Uterus (tissue), 4 donors: ENCODE results near the gene RNF151. TPM values are rescaled to one million over a fixed set of nuclear protein-coding genes. Genes with fewer than 3 reads are reported as not detected.

Source experiments
- DNase-seq, 2 donors: peaks; one replicate each; pipeline ENCODE4 v3.0.0-alpha.2; 2019 to 2020
- H3K27ac ChIP-seq, 2 donors: fragments of 200-600 bp; sonication (generic); 1 replicate in 1 of 2; 2 replicates in 1 of 2; pipeline ENCODE4 v1.5.1; 2016 to 2018
- H3K27me3 ChIP-seq, 2 donors: fragments of 200-600 bp; sonication (generic); one replicate each; pipeline ENCODE4 v1.5.1; 2018 to 2019; ENCODE audit warnings: control low read depth in 1 of 2
- H3K36me3 ChIP-seq, 2 donors: fragments of 200-600 bp; sonication (generic); one replicate each; pipeline ENCODE4 v1.5.1; 2019; ENCODE audit warnings: control low read depth in 1 of 2
- H3K4me1 ChIP-seq, 2 donors: fragments of 200-600 bp; sonication (generic); one replicate each; pipeline ENCODE4 v1.5.1; 2018 to 2019; ENCODE audit warnings: control low read depth in 1 of 2
- H3K4me3 ChIP-seq, 2 donors: fragments of 200-600 bp; sonication (generic); 1 replicate in 1 of 2; 2 replicates in 1 of 2; pipeline ENCODE4 v1.5.1; 2018 to 2019; ENCODE audit warnings: mild to moderate bottlenecking in 1 of 2
- H3K9me3 ChIP-seq, 2 donors: fragments of 200-600 bp; sonication (generic); one replicate each; pipeline ENCODE4 v1.5.1; 2019; ENCODE audit warnings: control low read depth in 1 of 2
- POLR2A ChIP-seq, 2 donors: fragments of 450-650 bp; IDR thresholded peaks; one replicate each; pipeline ENCODE4 v1.6.1; 2016; ENCODE audit warnings: antibody characterized with exemption in 2 of 2, mild to moderate bottlenecking in 1 of 2, moderate library complexity in 1 of 2
- intact Hi-C: fragments of 100-400 bp; cut with DNase I; formaldehyde crosslinking; loops from one replicate; pipeline ENCODE4 v1.15.1; 2023; ENCODE audit warnings: low total_unique reads
- total RNA-seq, 4 donors: library from RNA; depleted of rRNA in 3 of 4; stranded (reverse); fragments of >200 nt in 3 of 4; gene quantifications; one replicate each; pipeline versions ENCODE4 v1.1.0 to v1.2.4, GENCODE V29; 2014 to 2023
- TF ChIP-seq, protein P1 (sequence below), 4 experiments: fragments of 200-600 bp in 2 of 4; fragments of 450-650 bp in 2 of 4; sonication (generic) in 2 of 4; IDR thresholded peaks; one replicate each; pipeline ENCODE4 v1.5.1; 2016 to 2019; ENCODE audit warnings: antibody characterized with exemption in 4 of 4, mild to moderate bottlenecking in 2 of 4, moderate library complexity in 1 of 4
- donor health status: DM: yes; HTN: yes; CAD: no.

The RNF151 gene
- total RNA-seq, 4 donors from 2014 or later = not detected

DNA sequence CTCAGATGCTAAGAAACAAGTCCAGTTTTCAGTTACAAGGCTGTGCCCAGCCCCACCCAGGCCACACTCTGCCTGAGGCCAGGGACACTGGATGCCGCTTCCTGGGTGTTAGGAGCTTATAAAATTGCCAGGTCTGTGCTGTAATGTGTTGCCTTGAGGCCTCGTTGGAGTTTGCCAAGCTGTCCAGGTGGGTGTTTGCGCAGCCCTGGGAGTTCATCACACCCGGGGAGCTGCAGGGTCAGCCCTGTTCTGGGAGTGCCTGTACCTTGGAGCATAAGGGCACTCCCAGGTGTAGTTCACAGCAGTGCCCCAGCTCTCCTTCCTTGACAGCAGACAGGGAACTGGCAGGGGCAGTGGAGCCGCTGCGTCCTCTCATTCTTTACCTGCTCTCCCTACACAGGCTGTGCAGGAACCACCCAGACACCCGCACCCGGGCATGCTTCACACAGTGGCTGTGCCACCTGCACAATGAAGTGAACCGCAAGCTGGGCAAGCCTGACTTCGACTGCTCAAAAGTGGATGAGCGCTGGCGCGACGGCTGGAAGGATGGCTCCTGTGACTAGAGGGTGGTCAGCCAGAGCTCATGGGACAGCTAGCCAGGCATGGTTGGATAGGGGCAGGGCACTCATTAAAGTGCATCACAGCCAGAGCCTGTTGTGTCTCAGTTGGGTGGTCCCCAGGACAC is 19.0 kb downstream of the RNF151 start:
- H3K4me3 ChIP-seq = no peak overlapping the region
- no peak overlapping the region for H3K27ac ChIP-seq
- H3K27me3 ChIP-seq = peaks cover 7 to 15% of the 10 kb centered on the region in 2 donors
- no peaks in the 10 kb centered on the region for H3K9me3 ChIP-seq
- DNase-seq = no peak
- intact Hi-C loops = no loop called here
- peaks cover 0 to 18% of the 10 kb centered on the region in 2 donors for H3K4me1 ChIP-seq
- TF ChIP-seq, protein P1, sequence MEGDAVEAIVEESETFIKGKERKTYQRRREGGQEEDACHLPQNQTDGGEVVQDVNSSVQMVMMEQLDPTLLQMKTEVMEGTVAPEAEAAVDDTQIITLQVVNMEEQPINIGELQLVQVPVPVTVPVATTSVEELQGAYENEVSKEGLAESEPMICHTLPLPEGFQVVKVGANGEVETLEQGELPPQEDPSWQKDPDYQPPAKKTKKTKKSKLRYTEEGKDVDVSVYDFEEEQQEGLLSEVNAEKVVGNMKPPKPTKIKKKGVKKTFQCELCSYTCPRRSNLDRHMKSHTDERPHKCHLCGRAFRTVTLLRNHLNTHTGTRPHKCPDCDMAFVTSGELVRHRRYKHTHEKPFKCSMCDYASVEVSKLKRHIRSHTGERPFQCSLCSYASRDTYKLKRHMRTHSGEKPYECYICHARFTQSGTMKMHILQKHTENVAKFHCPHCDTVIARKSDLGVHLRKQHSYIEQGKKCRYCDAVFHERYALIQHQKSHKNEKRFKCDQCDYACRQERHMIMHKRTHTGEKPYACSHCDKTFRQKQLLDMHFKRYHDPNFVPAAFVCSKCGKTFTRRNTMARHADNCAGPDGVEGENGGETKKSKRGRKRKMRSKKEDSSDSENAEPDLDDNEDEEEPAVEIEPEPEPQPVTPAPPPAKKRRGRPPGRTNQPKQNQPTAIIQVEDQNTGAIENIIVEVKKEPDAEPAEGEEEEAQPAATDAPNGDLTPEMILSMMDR (IDR thresholded peaks at IDR 0.05) = no peak
- TF ChIP-seq POLR2A (IDR thresholded peaks at IDR 0.05) = no peak
- H3K36me3 ChIP-seq = no peaks in the 10 kb centered on the region

- TF ChIP-seq, protein P1 (IDR thresholded peaks at IDR 0.05) = no peak
- TF ChIP-seq POLR2A (IDR thresholded peaks at IDR 0.05) = no peak
- no peaks in the 10 kb centered on the region for H3K9me3 ChIP-seq
- H3K4me3 ChIP-seq = no peak overlapping the region
- no peaks in the 10 kb centered on the region for H3K36me3 ChIP-seq
- H3K27me3 ChIP-seq = peaks cover 18 to 20% of the 10 kb centered on the region in 2 donors
- H3K4me1 ChIP-seq = peaks cover 0 to 24% of the 10 kb centered on the region in 2 donors
- DNase-seq = no peak
- intact Hi-C loops = no loop called here
- H3K27ac ChIP-seq = no peak overlapping the region
Measured at GRCh38 chr16:1987198-1987597, 20.5 kb downstream of the RNF151 start.

DNA sequence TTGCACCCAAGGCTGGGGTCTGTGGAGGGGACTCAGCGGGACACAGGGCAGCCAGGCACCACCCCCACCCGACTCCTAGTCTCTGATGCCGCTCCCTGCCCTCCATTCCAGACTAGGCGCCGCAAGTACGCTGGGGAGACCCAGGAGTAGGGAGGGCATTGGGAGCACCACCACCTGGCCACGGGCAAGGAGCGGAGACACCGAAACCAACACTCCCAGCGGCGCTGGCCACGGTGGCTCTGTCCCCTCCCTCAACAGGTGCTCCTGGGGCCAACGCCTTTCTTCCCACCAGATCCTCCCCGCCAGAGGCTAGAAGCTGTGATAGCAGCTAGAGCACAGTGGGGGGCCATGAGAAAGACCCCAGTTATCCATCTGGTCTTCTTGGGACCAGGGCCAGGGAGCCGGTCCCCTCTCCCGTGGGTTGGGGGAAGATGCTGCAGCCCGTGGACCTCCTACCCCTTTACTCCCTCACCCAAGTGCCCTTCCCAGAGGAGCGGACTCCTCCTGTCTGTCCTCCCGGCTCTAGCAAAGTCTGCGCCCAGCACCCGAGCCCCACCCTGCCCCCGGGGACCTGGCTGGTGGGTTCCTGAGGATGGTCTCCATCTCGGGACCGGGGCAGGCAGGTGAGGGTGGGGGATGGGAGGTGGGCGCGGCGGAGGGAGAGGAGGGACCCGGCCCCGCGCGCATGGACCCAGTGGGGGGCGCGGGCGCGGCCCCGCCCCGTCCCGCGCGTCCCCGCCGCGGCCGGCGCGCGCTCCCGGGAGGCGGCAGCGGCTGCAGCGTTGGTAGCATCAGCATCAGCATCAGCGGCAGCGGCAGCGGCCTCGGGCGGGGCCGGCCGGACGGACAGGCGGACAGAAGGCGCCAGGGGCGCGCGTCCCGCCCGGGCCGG is 22.8 kb downstream of the RNF151 start, which contains the start of gene SYNGR3:
Gene SYNGR3 (plus strand): TSS at position 762 of the 892 bp plus-strand sequence. CDS start 133 bp downstream, outside the sequence.
- no peak within 1 kb of the TSS for H3K4me3 ChIP-seq

DNA sequence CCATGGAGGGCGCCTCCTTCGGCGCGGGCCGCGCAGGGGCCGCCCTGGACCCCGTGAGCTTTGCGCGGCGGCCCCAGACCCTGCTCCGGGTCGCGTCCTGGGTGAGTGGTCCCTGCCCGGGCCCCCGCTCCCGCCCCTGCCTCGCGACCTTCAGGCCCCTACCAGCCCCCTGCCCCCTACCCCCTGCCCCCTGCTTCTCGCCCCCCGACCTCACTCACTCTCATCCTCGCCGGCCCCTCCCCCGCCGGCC is 23.4 kb downstream of the RNF151 start:
- intact Hi-C loops = no loop called here
- TF ChIP-seq, protein P1 (IDR thresholded peaks at IDR 0.05) = no peak
- no peak for TF ChIP-seq POLR2A (IDR thresholded peaks at IDR 0.05)
- Histone ChIP-seq H3K36me3 (no peaks in the 10 kb centered on the region), H3K4me3 (no peak overlapping the region), H3K4me1 (peaks cover 0 to 19% of the 10 kb centered on the region in 2 donors), H3K9me3 (no peaks in the 10 kb centered on the region), H3K27me3 (peaks cover 14 to 20% of the 10 kb centered on the region in 2 donors), H3K27ac (no peak overlapping the region)
- DNase-seq = no peak

More for the DNA sequence above, 22.8 kb downstream of the RNF151 start, which contains the start of gene SYNGR3:
- H3K4me1 ChIP-seq = peaks cover 0 to 24% of the 10 kb centered on the region in 2 donors
- no peaks in the 10 kb centered on the region for H3K9me3 ChIP-seq
- no peak for DNase-seq
- no peak within 1 kb of the TSS for H3K27ac ChIP-seq
- H3K36me3 ChIP-seq = no peaks in the 10 kb centered on the region
- TF ChIP-seq, protein P1 (IDR thresholded peaks at IDR 0.05) = no peak
- TF ChIP-seq POLR2A (IDR thresholded peaks at IDR 0.05) = no peak
- intact Hi-C loops = no loop called here
- H3K27me3 ChIP-seq = peaks cover 14 to 20% of the 10 kb centered on the region in 2 donors
